ENCODE measurements around the gene FYCO1. TPM values are rescaled to one million over a fixed set of nuclear protein-coding genes. Genes with fewer than 3 reads are reported as not detected.

Gene FYCO1
- total and polyA plus RNA-seq, 2 of the 8 experiments (the other 6 are each of a cell fraction or from before 2014, with no cell fraction given) = 4.8 to 10.8 TPM

DNA sequence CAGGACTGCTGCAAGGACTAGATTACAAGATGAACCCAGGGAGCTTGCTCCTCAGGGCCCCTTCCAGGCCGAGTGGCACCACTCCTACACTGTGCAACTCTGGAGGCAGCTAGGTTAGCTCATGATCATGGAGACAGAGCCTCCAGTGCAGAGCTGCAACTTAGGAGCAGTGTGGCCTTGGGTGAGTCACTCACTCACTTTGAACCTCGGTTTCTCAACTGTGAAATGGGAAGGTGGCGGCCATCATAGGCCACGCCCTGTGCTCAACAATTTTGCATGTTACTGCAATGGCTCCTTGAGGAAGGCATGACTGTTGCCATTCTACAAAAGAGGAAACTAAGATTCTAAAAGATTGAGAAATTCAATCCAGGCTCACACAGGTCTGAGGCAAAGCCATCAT lies 63.5 kb downstream of the FYCO1 start:
- H3K56ac ChIP-seq (replicated peaks; ENCODE audit: insufficient read length, low read depth, low read length) = no peak overlapping the region
- no peak overlapping the region for H3K4ac ChIP-seq (replicated peaks; ENCODE audit: insufficient read length, low read depth, low read length)
- no peak overlapping the region for H2BK120ac ChIP-seq (replicated peaks; ENCODE audit: low read depth, low read length)
- no peak overlapping the region for H2BK15ac ChIP-seq (ENCODE audit: low read length)
- no peaks in the 10 kb centered on the region; the same call in 1 of the 2 replicates for H3K79me1 ChIP-seq (ENCODE audit: low read depth, low read length)
- H3K14ac ChIP-seq (ENCODE audit: insufficient read length) = no peak overlapping the region
- no peak overlapping the region for H3K4me3 ChIP-seq (ENCODE audit: extremely low read depth in 1 of 4, insufficient read depth in 2 of 4, low read depth in 3 of 4, low read length in 4 of 4)
- POLR2A ChIA-PET (ENCODE audit: partially characterized antibody) = interaction anchor here (1.3 kb wide), 1 partner anchor 15 kb away, joined by 3 read pairs; no protein-coding TSS in a partner anchor
- H2AK5ac ChIP-seq (ENCODE audit: low read depth, low read length) = no peak overlapping the region
- H2BK12ac ChIP-seq (ENCODE audit: low read depth, low read length) = no peak overlapping the region
- H3K27me3 ChIP-seq (replicated peaks in 1 of 4; ENCODE audit: control insufficient read depth in 3 of 4, extremely low read depth in 1 of 4, insufficient read depth in 3 of 4, low read length in 3 of 4) = no peaks in the 10 kb centered on the region
- peaks cover 0 to 9% of the 10 kb centered on the region in 2 experiments for H4K20me1 ChIP-seq (replicated peaks in 1 of 2; ENCODE audit: control insufficient read depth in 1 of 2, insufficient read depth in 2 of 2, low read length in 2 of 2)
- no peak for FAIRE-seq
- WGBS, 2 experiments (ENCODE audit: extremely low coverage in 1 of 2, insufficient coverage in 1 of 2, insufficient read length in 1 of 2, insufficient replicate concordance in 2 of 2, low coverage in 1 of 2, low lambda C conversion rate in 2 of 2, missing lambda C conversion rate in 1 of 2) = 90% methylated on average over 4 of the region's 4 CpGs; no CpG with 5 or more reads in 1 of the 2 experiments
- H2AFZ ChIP-seq (ENCODE audit: low read length) = no peak overlapping the region
- no peak overlapping the region for H3K23ac ChIP-seq (ENCODE audit: insufficient read length)
- CTCF ChIA-PET (ENCODE audit: partially characterized antibody) = interaction anchor here (0.9 to 3.9 kb wide), 4 partner anchors 6 to 26 kb away, joined by 3 to 24 read pairs (median 3); no protein-coding TSS in a partner anchor
- H4K5ac ChIP-seq (ENCODE audit: insufficient read length, low read depth, low read length) = no peak overlapping the region
- no peak overlapping the region for H3K4me2 ChIP-seq (ENCODE audit: insufficient read depth in 1 of 2, low read depth in 2 of 2, low read length in 2 of 2)
- H3K9ac ChIP-seq (replicated peaks in 1 of 4; ENCODE audit: extremely low read depth in 1 of 4, low read depth in 3 of 4, low read length in 3 of 4) = no peak overlapping the region
- H4K8ac ChIP-seq (ENCODE audit: extremely low read depth, insufficient read depth, low read length) = no peak overlapping the region
- H3K18ac ChIP-seq (ENCODE audit: extremely low read depth, low read length) = no peak overlapping the region
- DNase-seq (ENCODE audit: low read depth in 1 of 2, low spot score in 2 of 2) = no peak
- no peaks in the 10 kb centered on the region for H3K4me1 ChIP-seq (replicated peaks in 1 of 4; ENCODE audit: control insufficient read depth in 3 of 4, insufficient read depth in 4 of 4, low read length in 3 of 4)
- H3K36me3 ChIP-seq (ENCODE audit: control insufficient read depth in 2 of 4, insufficient read depth in 4 of 4, low read length in 3 of 4) = peaks cover 8 to 45% (median 16%) of the 10 kb centered on the region in 4 experiments; a peak in 7 of 8 replicates
- H3K23me2 ChIP-seq (ENCODE audit: low read depth, low read length) = no peaks in the 10 kb centered on the region
- H2BK20ac ChIP-seq (ENCODE audit: low read length) = no peak overlapping the region
- no peaks in the 10 kb centered on the region for H3K9me3 ChIP-seq (ENCODE audit: insufficient read depth in 2 of 2, low read depth in 1 of 2, low read length in 1 of 2)
- no peak overlapping the region for H4K91ac ChIP-seq (replicated peaks; ENCODE audit: insufficient read length, low read length)
- H3K79me2 ChIP-seq (ENCODE audit: control insufficient read depth in 1 of 2, insufficient read depth in 2 of 2, low read length in 2 of 2) = no peaks in the 10 kb centered on the region
- no peak overlapping the region for H3K27ac ChIP-seq (ENCODE audit: low read depth, low read length)
- H2BK5ac ChIP-seq (ENCODE audit: low read depth, low read length) = no peak overlapping the region
- TF ChIP-seq EP300 (IDR thresholded peaks at IDR 0.05; ENCODE audit: borderline replicate concordance in 1 of 2, low read depth in 2 of 2, low read length in 2 of 2) (no peak), TEAD4 (IDR thresholded peaks at IDR 0.05; ENCODE audit: low read depth, low read length) (no peak), KDM5A (IDR thresholded peaks at IDR 0.05; ENCODE audit: low read length) (no peak), TBP (IDR thresholded peaks at IDR 0.05; ENCODE audit: low read depth, low read length) (no peak), FOSL1 (IDR thresholded peaks at IDR 0.05; ENCODE audit: insufficient read depth, low read depth, low read length) (no peak), RAD21 (IDR thresholded peaks at IDR 0.05 in 1 of 2, conservative IDR thresholded peaks at IDR 0.05 in 1 of 2; ENCODE audit: low read depth in 2 of 2, low read length in 2 of 2) (no peak), PHF8 (conservative IDR thresholded peaks at IDR 0.05; ENCODE audit: low read depth, low read length) (no peak)
